GM12878 (cell line): ENCODE results near the gene ZNF423. TPM values are rescaled to one million over a fixed set of nuclear protein-coding genes. Genes with fewer than 3 reads are reported as not detected.

Source experiments
- ATAC-seq: fragments of 200-7000 bp; cut with Tn5 transposase; 3 replicates; pipeline ENCODE4 v1.9.1; 2020; ENCODE audit warnings: mild to moderate bottlenecking, moderate library complexity
- BruUV-seq: library from RNA; stranded (reverse); fragments of 400-500 nt; replicated peaks from 2 replicates; lab custom pipeline; 2021; lab: Mats Ljungman, UMichigan
- CTCF ChIA-PET: fragments of 300-600 bp; sonication (Branson Sonifier 250); formaldehyde crosslinking; extraction: SDS; loops from one replicate; lab custom pipeline; 2021; ENCODE audit warnings: inconsistent platforms; lab: Yijun Ruan, JAX
- POLR2A ChIA-PET: fragments of 350-600 bp; formaldehyde crosslinking; extraction: SDS; loops from one replicate; lab custom pipeline; 2021; ENCODE audit warnings: inconsistent platforms; lab: Charles Lee
- RAD21 ChIA-PET: fragments of 300-600 bp; sonication (Branson Sonifier 250); formaldehyde crosslinking; loops from one replicate; lab custom pipeline; 2023; ENCODE audit warnings: antibody characterized with exemption; ENCODE audit not compliant: unreplicated experiment; lab: Charles Lee
- SMC1A ChIA-PET: fragments of 300-600 bp; sonication (Branson Sonifier 250); formaldehyde crosslinking; loops from one replicate; lab custom pipeline; 2023; ENCODE audit not compliant: unreplicated experiment, uncharacterized antibody; lab: Charles Lee
- DNase-seq: peaks from one replicate; pipeline ENCODE4 v3.0.0-alpha.2; 2011; ENCODE audit warnings: low read depth, low spot score
- FAIRE-seq: peaks from 3 replicates; lab custom pipeline; 2011; peaks lifted over from hg19 to GRCh38; lab: Jason Lieb, UNC
- H2AFZ ChIP-seq: 2 replicates; pipeline ENCODE4 v1.6.0; 2011; ENCODE audit warnings: low read depth, low read length, control low read depth; ENCODE audit not compliant: control insufficient read depth
- H3K27ac ChIP-seq: 2 replicates; pipeline ENCODE4 v1.5.1; 2011; ENCODE audit warnings: control low read depth; ENCODE audit not compliant: control insufficient read depth, insufficient read depth
- H3K27me3 ChIP-seq, 2 experiments: replicated peaks in 1 of 2; 2 replicates each; pipeline versions ENCODE4 v1.6.0 to v1.6.1; 2011; ENCODE audit warnings: low read length in 1 of 2; ENCODE audit not compliant: control insufficient read depth in 2 of 2, insufficient read depth in 2 of 2
- H3K36me3 ChIP-seq, 2 experiments: 2 replicates each; pipeline ENCODE4 v1.5.1; 2011; ENCODE audit warnings: low read length in 1 of 2; ENCODE audit not compliant: control insufficient read depth in 2 of 2, insufficient read depth in 2 of 2
- H3K4me1 ChIP-seq: 2 replicates; pipeline ENCODE4 v1.6.1; 2011; ENCODE audit warnings: mild to moderate bottlenecking, low read length, moderate library complexity, mixed read lengths; ENCODE audit not compliant: control insufficient read depth, insufficient read depth
- H3K4me2 ChIP-seq: 2 replicates; pipeline ENCODE4 v1.6.0; 2011; ENCODE audit warnings: control low read depth; ENCODE audit not compliant: control insufficient read depth, insufficient read depth
- H3K4me3 ChIP-seq: fragments of 200-600 bp; sonication (generic); 2 replicates; pipeline ENCODE4 v1.5.1; 2016
- H3K79me2 ChIP-seq: 2 replicates; pipeline ENCODE4 v1.6.0; 2011; ENCODE audit warnings: low read length; ENCODE audit not compliant: control insufficient read depth, insufficient read depth
- H3K9ac ChIP-seq: 2 replicates; pipeline ENCODE4 v1.8.0; 2011; ENCODE audit warnings: low read length, control low read depth, mixed read lengths; ENCODE audit not compliant: control insufficient read depth, insufficient read depth
- H3K9me3 ChIP-seq: replicated peaks from 3 replicates; pipeline ENCODE4 v1.5.1; 2011; ENCODE audit warnings: mild to moderate bottlenecking, low read length; ENCODE audit not compliant: control insufficient read depth, insufficient read depth
- H4K20me1 ChIP-seq: 2 replicates; pipeline ENCODE4 v1.6.0; 2011; ENCODE audit not compliant: control insufficient read depth, insufficient read depth
- BCL3 ChIP-seq: IDR thresholded peaks from 2 replicates; pipeline ENCODE4 v1.6.1; 2011; ENCODE audit warnings: borderline replicate concordance, low read depth, mild to moderate bottlenecking, moderate library complexity, low read length; ENCODE audit not compliant: insufficient read depth, poor library complexity, severe bottlenecking
- CREM ChIP-seq: IDR thresholded peaks from 2 replicates; pipeline ENCODE4 v1.6.1; 2014; ENCODE audit warnings: antibody characterized with exemption, low read depth
- CUX1 ChIP-seq: IDR thresholded peaks from 2 replicates; pipeline ENCODE4 v1.6.1; 2012; ENCODE audit warnings: improper control_type of control experiment, low read depth, low read length; ENCODE audit not compliant: insufficient replicate concordance
- ETV6 ChIP-seq, 2 experiments: fragments of 450-650 bp in 1 of 2; IDR thresholded peaks in 1 of 2; conservative IDR thresholded peaks in 1 of 2; 2 replicates each; pipeline ENCODE4 v1.6.1; 2014; ENCODE audit warnings: antibody characterized with exemption in 1 of 2, borderline replicate concordance in 1 of 2, low read depth in 1 of 2, mild to moderate bottlenecking in 1 of 2, moderate library complexity in 1 of 2
- EZH2 ChIP-seq: IDR thresholded peaks from 2 replicates; pipeline ENCODE4 v1.6.1; 2012; ENCODE audit warnings: low read depth, mild to moderate bottlenecking, control low read depth, inconsistent platforms, low read length, borderline replicate concordance; ENCODE audit not compliant: control insufficient read depth
- HDGF ChIP-seq: fragments of 450-650 bp; IDR thresholded peaks from 2 replicates; pipeline ENCODE4 v1.6.1; 2016; ENCODE audit warnings: antibody characterized with exemption
- LARP7 ChIP-seq: fragments of 450-650 bp; IDR thresholded peaks from 2 replicates; pipeline ENCODE4 v1.6.1; 2017; ENCODE audit warnings: mild to moderate bottlenecking
- MTA3 ChIP-seq: IDR thresholded peaks from 2 replicates; pipeline ENCODE4 v1.6.1; 2012; ENCODE audit warnings: low read length, inconsistent platforms, borderline replicate concordance
- MYB ChIP-seq: fragments of 150-350 bp; IDR thresholded peaks from 2 replicates; pipeline ENCODE4 v1.6.1; 2014; ENCODE audit warnings: mild to moderate bottlenecking, low read depth, low read length, borderline replicate concordance
- NRF1 ChIP-seq: conservative IDR thresholded peaks from 2 replicates; pipeline ENCODE4 v1.6.1; 2011; ENCODE audit warnings: mild to moderate bottlenecking, low read depth, low read length, improper control_type of control experiment
- SMARCA5 ChIP-seq: fragments of 450-650 bp; IDR thresholded peaks from 2 replicates; pipeline ENCODE4 v1.6.1; 2017; ENCODE audit warnings: mild to moderate bottlenecking
- SP1 ChIP-seq: IDR thresholded peaks from one replicate; pipeline ENCODE4 v1.6.1; 2011; ENCODE audit warnings: low read depth, low read length
- SREBF2 ChIP-seq: IDR thresholded peaks from 2 replicates; pipeline ENCODE4 v1.6.1; 2012; ENCODE audit warnings: mild to moderate bottlenecking, low read length
- STAT1 ChIP-seq: fragments of 450-650 bp; conservative IDR thresholded peaks from 2 replicates; pipeline ENCODE4 v1.6.1; 2014; ENCODE audit warnings: antibody characterized with exemption, mild to moderate bottlenecking
- STAT3 ChIP-seq: IDR thresholded peaks from 2 replicates; pipeline ENCODE4 v1.6.1; 2011; ENCODE audit warnings: low read depth, low read length, improper control_type of control experiment
- SUZ12 ChIP-seq: fragments of 200-600 bp; sonication (generic); IDR thresholded peaks from one replicate; pipeline ENCODE4 v1.6.1; 2018; ENCODE audit warnings: antibody characterized with exemption, mild to moderate bottlenecking; ENCODE audit not compliant: unreplicated experiment
- WRNIP1 ChIP-seq: IDR thresholded peaks from 2 replicates; pipeline ENCODE4 v1.6.1; 2011; ENCODE audit warnings: low read depth, low read length, improper control_type of control experiment, borderline replicate concordance
- ZZZ3 ChIP-seq: IDR thresholded peaks from 2 replicates; pipeline ENCODE4 v1.6.1; 2011; ENCODE audit warnings: low read depth; ENCODE audit not compliant: control insufficient read depth, insufficient read length
- WGBS: methylation state at CpG from one replicate; pipeline ENCODE4 v1.1.6; 2016; ENCODE audit warnings: low lambda C conversion rate; ENCODE audit not compliant: insufficient replicate concordance, insufficient coverage; ENCODE audit errors: missing lambda C conversion rate; 5-methylcytosine and 5-hydroxymethylcytosine counted together
- in situ Hi-C: fragments of 300-500 bp; cut with MboI; formaldehyde crosslinking; loops from 9 replicates; pipeline ENCODE4 v1.14.3; 2018; ENCODE audit warnings: mixed read lengths
- intact Hi-C: fragments of 100-400 bp; cut with micrococcal nuclease; formaldehyde crosslinking; loops from one replicate; pipeline ENCODE4 v1.14.2; 2022; ENCODE audit not compliant: unreplicated experiment
- polyA plus RNA-seq, 11 experiments: library from polyadenylated mRNA; depleted of rRNA in 4 of 11; unstranded in 6 of 11; stranded (reverse) in 5 of 11; fragments of >200 nt; fragmentation: Nextera tagmentation in 4 of 11; fragmentation: Illumina TruSeq in 1 of 11; extraction: Ambion mirVana in 4 of 11; extraction: Trizol in 1 of 11; gene quantifications; 1 replicate in 1 of 11; 2 replicates in 10 of 11; pipeline versions ENCODE4 v1.2.1 to v1.2.3, GENCODE V29; 2011 to 2016; ENCODE audit warnings: inconsistent platforms in 2 of 11, missing spikeins in 2 of 11, low read depth in 1 of 11
- total RNA-seq, 4 experiments: library from RNA; depleted of rRNA in 3 of 4; stranded (reverse); fragments of >200 nt in 3 of 4; fragmentation: Illumina TruSeq in 1 of 4; extraction: Trizol in 1 of 4; gene quantifications; 2 replicates each; pipeline versions ENCODE4 v1.2.1 to v1.2.3, GENCODE V29; 2013 to 2021

Gene ZNF423
- total and polyA plus RNA-seq, 10 of the 15 experiments (the other 5 are each of a cell fraction or from before 2014, with no cell fraction given), result 0.03 to 0.64 (median 0.10) TPM

DNA sequence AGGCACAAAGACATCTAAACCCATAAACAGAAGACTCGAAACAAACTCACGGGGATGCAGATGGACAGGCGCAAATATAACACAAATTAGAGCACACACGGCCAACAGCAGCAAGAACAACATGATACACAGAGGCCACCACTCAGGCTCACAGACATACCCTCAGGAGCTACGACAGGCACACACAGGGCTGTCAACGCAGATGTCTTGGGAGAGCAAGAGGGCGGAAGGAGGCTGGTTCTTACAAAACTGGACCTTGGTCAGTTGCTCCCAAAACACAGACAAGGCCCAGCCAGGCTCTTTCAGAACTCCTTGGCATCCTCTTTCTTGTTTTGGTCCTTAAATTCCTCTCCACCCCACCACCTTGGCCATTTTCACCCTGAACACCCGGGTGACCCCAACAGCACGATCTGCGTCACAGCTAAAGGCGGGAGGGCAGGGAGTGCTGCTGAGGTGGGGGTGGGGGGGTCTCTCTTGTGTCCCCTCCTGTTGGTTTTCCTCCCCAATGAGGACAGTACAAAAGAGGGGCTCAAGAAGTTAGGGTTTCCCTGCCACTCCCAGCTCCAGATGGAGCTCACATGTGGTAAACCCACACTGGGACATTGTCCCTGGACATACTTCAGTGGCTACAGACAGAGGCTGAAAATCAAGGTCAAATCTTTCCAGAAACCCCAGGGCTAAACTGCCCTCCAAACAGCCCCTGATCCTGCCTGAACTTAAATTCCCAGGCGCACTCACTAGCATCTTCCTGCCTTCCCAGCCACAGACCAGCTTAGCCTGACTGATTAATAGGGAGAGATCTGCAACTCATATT lies 261.0 kb downstream of the ZNF423 start:
- no peaks in the 10 kb centered on the region; a peak in 1 of 4 replicates for H3K27me3 ChIP-seq
- peak overlapping the region; percentile 70 for H3K4me2 ChIP-seq
- no peaks in the 10 kb centered on the region for H3K9me3 ChIP-seq
- ChIA-PET CTCF (interaction anchor here (1.1 kb wide), 1 partner anchor 186 kb away, joined by 3 read pairs; no protein-coding TSS in a partner anchor), POLR2A (no interaction called here), SMC1A (no interaction called here), RAD21 (no interaction called here)
- H3K36me3 ChIP-seq, result no peaks in the 10 kb centered on the region
- peak overlapping the region; percentile 33; the same call in 1 of the 2 replicates for H2AFZ ChIP-seq
- H4K20me1 ChIP-seq, result no peaks in the 10 kb centered on the region
- no peak overlapping the region; the same call in 1 of the 2 replicates for H3K9ac ChIP-seq
- TF ChIP-seq SP1 (no peak), CREM (no peak), BCL3 (no peak), SREBF2 (no peak), SUZ12 (no peak), CUX1 (no peak), MTA3 (no peak), ZZZ3 (no peak), EZH2 (no peak), LARP7 (no peak), WRNIP1 (no peak), STAT1 (no peak), STAT3 (no peak), NRF1 (no peak), ETV6 (conservative IDR thresholded peaks at IDR 0.05 in 1 of 2, IDR thresholded peaks at IDR 0.05 in 1 of 2; ENCODE audit: borderline replicate concordance in 1 of 2, low read depth in 1 of 2) (no peak), HDGF (no peak), MYB (no peak), SMARCA5 (no peak)
- WGBS, result 68% methylated on average over 12 of the region's 12 CpGs
- peaks cover 64% of the 10 kb centered on the region for H3K4me1 ChIP-seq
- in situ Hi-C loops (loop anchor here (10.0 kb wide), 1 partner anchor 180 kb away; no protein-coding TSS in a partner anchor), intact Hi-C loops (loop anchor here (5.0 kb wide), 1 partner anchor 38 kb away; no protein-coding TSS in a partner anchor)
- no peak for DNase-seq
- H3K27ac ChIP-seq, result peak overlapping the region; percentile 77
- ATAC-seq, result no peak
- BruUV-seq, result no TSS peak
- FAIRE-seq, result no peak
- no peaks in the 10 kb centered on the region; the same call in 1 of the 2 replicates for H3K79me2 ChIP-seq
- 0 out of 2 replicates have a peak overlapping the region, but pooled peaks have one; percentile 17 for H3K4me3 ChIP-seq
